ENCODE measurements around the gene LILRB1.

LILRB1 gene

GRCh38 chr19:54606891-54607784 is 23.1 kb upstream of the LILRB1 start:
- no peaks in the 10 kb centered on the region; the same call in 1 of the 2 replicates for H3K36me3 ChIP-seq (ENCODE audit: insufficient read depth, low read length)
- no peaks in the 10 kb centered on the region for H3K4me1 ChIP-seq (ENCODE audit: insufficient read depth, low read length, severe bottlenecking)
- no peaks in the 10 kb centered on the region for H3K27me3 ChIP-seq (ENCODE audit: insufficient read depth, low read length)
- H4K20me1 ChIP-seq (ENCODE audit: insufficient read depth, low read length) = no peaks in the 10 kb centered on the region
- no peak overlapping the region for H3K4me3 ChIP-seq (ENCODE audit: low read depth, low read length, poor library complexity, severe bottlenecking)
- TF ChIP-seq EZH2 (IDR thresholded peaks at IDR 0.05; ENCODE audit: borderline replicate concordance, low read length) (no peak), CTCF (IDR thresholded peaks at IDR 0.05; ENCODE audit: low read length) (no peak)
- no peak overlapping the region for H3K27ac ChIP-seq (ENCODE audit: low read depth, low read length, poor library complexity, severe bottlenecking)
- H3K79me2 ChIP-seq (ENCODE audit: insufficient read depth, low read length) = no peaks in the 10 kb centered on the region
- H3K9ac ChIP-seq (ENCODE audit: low read length) = no peak overlapping the region
- no peaks in the 10 kb centered on the region for H3F3A ChIP-seq (ENCODE audit: insufficient read depth, low read length)
- H3K4me2 ChIP-seq (ENCODE audit: low read length) = no peak overlapping the region
- 0 out of 2 replicates have a peak, but pooled peaks cover 4% of the 10 kb centered on the region for H3K9me3 ChIP-seq (ENCODE audit: low read length)
- H2AFZ ChIP-seq (ENCODE audit: low read length) = no peak overlapping the region
- no peaks in the 10 kb centered on the region for H3K9me2 ChIP-seq (ENCODE audit: low read depth, low read length)

- no peaks in the 10 kb centered on the region for H3K9me2 ChIP-seq (ENCODE audit: low read depth, low read length)
- H3K4me2 ChIP-seq (ENCODE audit: low read length) = no peak overlapping the region
- H3K9me3 ChIP-seq (ENCODE audit: low read length) = 0 out of 2 replicates have a peak, but pooled peaks cover 4% of the 10 kb centered on the region
- no peaks in the 10 kb centered on the region; the same call in 1 of the 2 replicates for H3K36me3 ChIP-seq (ENCODE audit: insufficient read depth, low read length)
- H4K20me1 ChIP-seq (ENCODE audit: insufficient read depth, low read length) = no peaks in the 10 kb centered on the region
- no peak overlapping the region for H2AFZ ChIP-seq (ENCODE audit: low read length)
- H3K9ac ChIP-seq (ENCODE audit: low read length) = no peak overlapping the region
- H3K79me2 ChIP-seq (ENCODE audit: insufficient read depth, low read length) = no peaks in the 10 kb centered on the region
- H3K27me3 ChIP-seq (ENCODE audit: insufficient read depth, low read length) = no peaks in the 10 kb centered on the region
- H3K4me1 ChIP-seq (ENCODE audit: insufficient read depth, low read length, severe bottlenecking) = no peaks in the 10 kb centered on the region
- no peaks in the 10 kb centered on the region for H3F3A ChIP-seq (ENCODE audit: insufficient read depth, low read length)
- TF ChIP-seq CTCF (IDR thresholded peaks at IDR 0.05; ENCODE audit: low read length) (no peak), EZH2 (IDR thresholded peaks at IDR 0.05; ENCODE audit: borderline replicate concordance, low read length) (no peak)
- H3K4me3 ChIP-seq (ENCODE audit: low read depth, low read length, poor library complexity, severe bottlenecking) = no peak overlapping the region
- no peak overlapping the region for H3K27ac ChIP-seq (ENCODE audit: low read depth, low read length, poor library complexity, severe bottlenecking)
Measured at GRCh38 chr19:54607785-54608150, 22.5 kb upstream of the LILRB1 start.

- Histone ChIP-seq H3K9me3 (ENCODE audit: low read length) (0 out of 2 replicates have a peak, but pooled peaks cover 4% of the 10 kb centered on the region), H3K27me3 (ENCODE audit: insufficient read depth, low read length) (no peaks in the 10 kb centered on the region), H3K36me3 (ENCODE audit: insufficient read depth, low read length) (no peaks in the 10 kb centered on the region; the same call in 1 of the 2 replicates), H3K4me2 (ENCODE audit: low read length) (no peak overlapping the region), H3K4me1 (ENCODE audit: insufficient read depth, low read length, severe bottlenecking) (no peaks in the 10 kb centered on the region), H3K27ac (ENCODE audit: low read depth, low read length, poor library complexity, severe bottlenecking) (no peak overlapping the region), H3K9me2 (ENCODE audit: low read depth, low read length) (no peaks in the 10 kb centered on the region), H2AFZ (ENCODE audit: low read length) (no peak overlapping the region), H3F3A (ENCODE audit: insufficient read depth, low read length) (no peaks in the 10 kb centered on the region), H4K20me1 (ENCODE audit: insufficient read depth, low read length) (no peaks in the 10 kb centered on the region), H3K9ac (ENCODE audit: low read length) (no peak overlapping the region), H3K79me2 (ENCODE audit: insufficient read depth, low read length) (no peaks in the 10 kb centered on the region), H3K4me3 (ENCODE audit: low read depth, low read length, poor library complexity, severe bottlenecking) (no peak overlapping the region)
- TF ChIP-seq CTCF (IDR thresholded peaks at IDR 0.05; ENCODE audit: low read length) (no peak), EZH2 (IDR thresholded peaks at IDR 0.05; ENCODE audit: borderline replicate concordance, low read length) (no peak)
Measured at GRCh38 chr19:54608205-54608604, 22.1 kb upstream of the LILRB1 start.
